Testis (tissue), 2 donors: ENCODE measurements around the gene TCF4.

Source experiments
- POLR2A ChIP-seq: fragments of 450-650 bp; IDR thresholded peaks from one replicate; pipeline ENCODE4 v1.6.1; 2017; ENCODE audit warnings: antibody characterized with exemption, mild to moderate bottlenecking, moderate library complexity
- TF ChIP-seq, protein P1 (sequence below), 3 experiments: fragments of 450-650 bp in 2 of 3; fragments of 200-600 bp in 1 of 3; sonication (generic) in 1 of 3; IDR thresholded peaks; one replicate each; pipeline ENCODE4 v1.5.1; 2016 to 2019; ENCODE audit warnings: antibody characterized with exemption in 3 of 3, mild to moderate bottlenecking in 2 of 3, moderate library complexity in 1 of 3

- TF ChIP-seq, protein P1, sequence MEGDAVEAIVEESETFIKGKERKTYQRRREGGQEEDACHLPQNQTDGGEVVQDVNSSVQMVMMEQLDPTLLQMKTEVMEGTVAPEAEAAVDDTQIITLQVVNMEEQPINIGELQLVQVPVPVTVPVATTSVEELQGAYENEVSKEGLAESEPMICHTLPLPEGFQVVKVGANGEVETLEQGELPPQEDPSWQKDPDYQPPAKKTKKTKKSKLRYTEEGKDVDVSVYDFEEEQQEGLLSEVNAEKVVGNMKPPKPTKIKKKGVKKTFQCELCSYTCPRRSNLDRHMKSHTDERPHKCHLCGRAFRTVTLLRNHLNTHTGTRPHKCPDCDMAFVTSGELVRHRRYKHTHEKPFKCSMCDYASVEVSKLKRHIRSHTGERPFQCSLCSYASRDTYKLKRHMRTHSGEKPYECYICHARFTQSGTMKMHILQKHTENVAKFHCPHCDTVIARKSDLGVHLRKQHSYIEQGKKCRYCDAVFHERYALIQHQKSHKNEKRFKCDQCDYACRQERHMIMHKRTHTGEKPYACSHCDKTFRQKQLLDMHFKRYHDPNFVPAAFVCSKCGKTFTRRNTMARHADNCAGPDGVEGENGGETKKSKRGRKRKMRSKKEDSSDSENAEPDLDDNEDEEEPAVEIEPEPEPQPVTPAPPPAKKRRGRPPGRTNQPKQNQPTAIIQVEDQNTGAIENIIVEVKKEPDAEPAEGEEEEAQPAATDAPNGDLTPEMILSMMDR (IDR thresholded peaks at IDR 0.05), result no peak
- TF ChIP-seq POLR2A, result no peak
Measured at GRCh38 chr18:55465313-55465712, 122.7 kb downstream of the TCF4 start.
